Tibial artery (tissue), 4 donors: ENCODE results near the gene TTC39C.
"Not testable (repeated sequence)": the region's sequence is repeated elsewhere in the genome, so short reads cannot be mapped to it uniquely, and the experiment has no call there.

Source experiments
- DNase-seq, 2 donors: peaks; one replicate each; pipeline ENCODE4 v3.0.0-alpha.2; 2019
- H3K27ac ChIP-seq, 2 donors: fragments of 200-600 bp; sonication (generic) in 1 of 2; 1 replicate in 1 of 2; 2 replicates in 1 of 2; pipeline ENCODE4 v1.5.1; 2018 to 2019; ENCODE audit warnings: mild to moderate bottlenecking in 1 of 2
- H3K27me3 ChIP-seq, 2 donors: fragments of 200-600 bp; sonication (generic) in 1 of 2; one replicate each; pipeline versions ENCODE4 v1.5.1 to v1.6.0; 2016 to 2019
- H3K36me3 ChIP-seq, 3 donors: fragments of 200-600 bp; sonication (generic) in 2 of 3; one replicate each; pipeline ENCODE4 v1.5.1; 2016 to 2019; ENCODE audit warnings: mild to moderate bottlenecking in 2 of 3
- H3K4me1 ChIP-seq, 4 donors: fragments of 200-600 bp; sonication (generic) in 2 of 4; 1 replicate in 3 of 4; 2 replicates in 1 of 4; pipeline ENCODE4 v1.5.1; 2016 to 2019
- H3K4me3 ChIP-seq, 2 donors: fragments of 200-600 bp; sonication (generic) in 1 of 2; 1 replicate in 1 of 2; 2 replicates in 1 of 2; pipeline ENCODE4 v1.5.1; 2018 to 2019; ENCODE audit warnings: mild to moderate bottlenecking in 2 of 2
- H3K9me3 ChIP-seq, 3 donors: fragments of 200-600 bp; sonication (generic) in 1 of 3; one replicate each; pipeline ENCODE4 v1.5.1; 2016 to 2019
- CTCF ChIP-seq, 2 experiments: fragments of 200-600 bp in 1 of 2; fragments of 450-650 bp in 1 of 2; IDR thresholded peaks; one replicate each; pipeline ENCODE4 v1.5.1; 2017 to 2019; ENCODE audit warnings: antibody characterized with exemption in 2 of 2, mild to moderate bottlenecking in 1 of 2, moderate library complexity in 1 of 2
- intact Hi-C: fragments of 100-400 bp; cut with DNase I; formaldehyde crosslinking; loops from one replicate; pipeline ENCODE4 v1.15.0; 2023; ENCODE audit warnings: low total_unique reads

The TTC39C gene

GRCh38 chr18:24071029-24071428 is 56.5 kb downstream of the TTC39C start:
- intact Hi-C loops: no loop called here
- no peak for TF ChIP-seq CTCF (IDR thresholded peaks at IDR 0.05)

GRCh38 chr18:24071779-24072178 is 57.2 kb downstream of the TTC39C start:
- H3K36me3 ChIP-seq: peaks cover 0 to 10% (median 0%) of the 10 kb centered on the region in 3 donors
- H3K4me1 ChIP-seq: peaks cover 0 to 12% (median 5%) of the 10 kb centered on the region in 4 donors
- intact Hi-C loops: no loop called here

More at GRCh38 chr18:24071029-24071428, 56.5 kb downstream of the TTC39C start:
- H3K9me3 ChIP-seq: no peaks in the 10 kb centered on the region
- no peak overlapping the region for H3K27ac ChIP-seq
- H3K36me3 ChIP-seq: peaks cover 0 to 15% (median 0%) of the 10 kb centered on the region in 3 donors
- DNase-seq: no peak
- H3K27me3 ChIP-seq: no peaks in the 10 kb centered on the region
- H3K4me1 ChIP-seq: peaks cover 0 to 5% (median 2%) of the 10 kb centered on the region in 4 donors
- H3K4me3 ChIP-seq: no peak overlapping the region

GRCh38 chr18:24072743-24073142 is 58.2 kb downstream of the TTC39C start:
- H3K9me3 ChIP-seq: no peaks in the 10 kb centered on the region
- peaks cover 0 to under 1% (median 0%) of the 10 kb centered on the region in 3 donors for H3K36me3 ChIP-seq
- intact Hi-C loops: no loop called here
- DNase-seq: no peak
- TF ChIP-seq CTCF (IDR thresholded peaks at IDR 0.05): no peak
- H3K4me1 ChIP-seq: peaks cover 0 to 12% (median 5%) of the 10 kb centered on the region in 4 donors
- no peak overlapping the region for H3K4me3 ChIP-seq
- H3K27ac ChIP-seq: no peak overlapping the region
- H3K27me3 ChIP-seq: no peaks in the 10 kb centered on the region

More at GRCh38 chr18:24071779-24072178, 57.2 kb downstream of the TTC39C start:
- no peak for TF ChIP-seq CTCF (IDR thresholded peaks at IDR 0.05)
- no peak for DNase-seq
- Histone ChIP-seq H3K9me3 (no peaks in the 10 kb centered on the region), H3K27me3 (no peaks in the 10 kb centered on the region), H3K27ac (no peak overlapping the region), H3K4me3 (no peak overlapping the region)

GRCh38 chr18:24073791-24074190 is 59.2 kb downstream of the TTC39C start:
- Histone ChIP-seq H3K4me1 (peaks cover 0 to 12% (median 5%) of the 10 kb centered on the region in 4 donors), H3K4me3 (no peak overlapping the region), H3K27me3 (no peaks in the 10 kb centered on the region), H3K27ac (no peak overlapping the region), H3K36me3 (no peaks in the 10 kb centered on the region), H3K9me3 (no peaks in the 10 kb centered on the region)
- intact Hi-C loops: no loop called here
- TF ChIP-seq CTCF (IDR thresholded peaks at IDR 0.05): no peak
- DNase-seq: no peak

- H3K4me3 ChIP-seq, H3K36me3 ChIP-seq, DNase-seq, intact Hi-C loops, H3K9me3 ChIP-seq, H3K27ac ChIP-seq, H3K27me3 ChIP-seq: not testable (repeated sequence)
- peaks cover 0 to 12% (median 5%) of the 10 kb centered on the region in 4 donors for H3K4me1 ChIP-seq
These were observed 60.2 kb downstream of the TTC39C start for GRCh38 chr18:24074757-24075156.

- H3K27me3 ChIP-seq: no peaks in the 10 kb centered on the region
- peak; percentile 74 to 87 for DNase-seq
- no peaks in the 10 kb centered on the region for H3K9me3 ChIP-seq
- peaks cover 0 to 9% (median 0%) of the 10 kb centered on the region in 3 donors for H3K36me3 ChIP-seq
- H3K4me1 ChIP-seq: peaks cover 0 to 12% (median 5%) of the 10 kb centered on the region in 4 donors
- intact Hi-C loops: no loop called here
- H3K27ac ChIP-seq: peak overlapping the region; percentile 16 to 50
- TF ChIP-seq CTCF (IDR thresholded peaks at IDR 0.05): peak in 1 of 2 experiments; percentile 12
- H3K4me3 ChIP-seq: no peak overlapping the region
These were observed 61.4 kb downstream of the TTC39C start for GRCh38 chr18:24075767-24076597.
